GM19467 (cell line): ENCODE data around the gene FBF1.
"Not testable (repeated sequence)": the region's sequence is repeated elsewhere in the genome, so short reads cannot be mapped to it uniquely, and the experiment has no call there.

Experiments
- ATAC-seq: cut with Tn5 transposase; IDR thresholded peaks from one replicate; pipeline ENCODE4 v1.9.1; 2021; ENCODE audit warnings: mild to moderate bottlenecking, moderate library complexity; ENCODE audit not compliant: unreplicated experiment

Gene FBF1

GRCh38 chr17:75876938-75877751 is 63.7 kb downstream of the FBF1 start:
- no peak for ATAC-seq

- ATAC-seq = no peak
Measured at GRCh38 chr17:75876190-75876937, 64.5 kb downstream of the FBF1 start.

GRCh38 chr17:75875940-75876189 is 65.0 kb downstream of the FBF1 start:
- ATAC-seq = no peak

GRCh38 chr17:75875182-75875939 is 65.5 kb downstream of the FBF1 start:
- ATAC-seq = no peak

- no peak for ATAC-seq
Measured at GRCh38 chr17:75874323-75875181, 66.3 kb downstream of the FBF1 start.

GRCh38 chr17:75873587-75874322 is 67.1 kb downstream of the FBF1 start:
- no peak for ATAC-seq

- no peak for ATAC-seq
Measured at GRCh38 chr17:75872434-75873351, 68.1 kb downstream of the FBF1 start.

- not testable (repeated sequence) for ATAC-seq
Measured at GRCh38 chr17:75870228-75870627, 70.6 kb downstream of the FBF1 start.

- ATAC-seq = no peak
Measured at GRCh38 chr17:75869282-75870141, 71.3 kb downstream of the FBF1 start.

GRCh38 chr17:75868730-75869281 is 72.0 kb downstream of the FBF1 start:
- not testable (repeated sequence) for ATAC-seq

GRCh38 chr17:75865404-75866188 is 75.2 kb downstream of the FBF1 start:
- ATAC-seq = not testable (repeated sequence)

- not testable (repeated sequence) for ATAC-seq
Measured at GRCh38 chr17:75864887-75865286, 76.0 kb downstream of the FBF1 start.

GRCh38 chr17:75864448-75864871 is 76.4 kb downstream of the FBF1 start:
- peak; percentile 89 for ATAC-seq

- ATAC-seq = no peak
Measured at GRCh38 chr17:75861927-75862317, 78.9 kb downstream of the FBF1 start.
